VCaP (cell line): ENCODE data around the gene CHD2.

ENCODE experiments used
- H3K27ac ChIP-seq: fragments of 450-650 bp; 2 replicates; pipeline ENCODE4 v1.5.1; 2017
- TF ChIP-seq, protein P1 (sequence below): fragments of 450-650 bp; conservative IDR thresholded peaks from 2 replicates; pipeline ENCODE4 v1.5.1; 2017; ENCODE audit warnings: mild to moderate bottlenecking, moderate library complexity

The CHD2 gene

DNA sequence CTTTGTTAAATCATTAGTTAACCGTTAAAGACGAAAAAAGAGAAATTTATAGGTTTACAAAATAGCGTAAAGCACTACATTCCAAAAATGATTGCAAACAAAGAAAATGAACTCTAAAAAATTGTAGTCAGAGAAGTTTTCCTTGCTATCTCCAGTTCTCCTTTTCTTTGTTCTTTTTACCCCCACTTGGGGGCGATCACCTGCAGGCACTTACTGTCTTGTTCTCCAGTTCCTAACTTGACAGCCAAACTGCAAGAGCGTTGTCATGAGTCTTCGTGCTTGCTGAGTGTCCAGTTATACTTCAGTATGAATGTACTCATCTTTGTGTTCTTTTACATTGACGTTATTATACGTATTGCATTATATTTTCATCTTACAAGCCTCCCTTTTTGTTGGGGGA, 54.5 kb downstream of the CHD2 start:
- H3K27ac ChIP-seq, result no peak overlapping the region
- TF ChIP-seq, protein P1, sequence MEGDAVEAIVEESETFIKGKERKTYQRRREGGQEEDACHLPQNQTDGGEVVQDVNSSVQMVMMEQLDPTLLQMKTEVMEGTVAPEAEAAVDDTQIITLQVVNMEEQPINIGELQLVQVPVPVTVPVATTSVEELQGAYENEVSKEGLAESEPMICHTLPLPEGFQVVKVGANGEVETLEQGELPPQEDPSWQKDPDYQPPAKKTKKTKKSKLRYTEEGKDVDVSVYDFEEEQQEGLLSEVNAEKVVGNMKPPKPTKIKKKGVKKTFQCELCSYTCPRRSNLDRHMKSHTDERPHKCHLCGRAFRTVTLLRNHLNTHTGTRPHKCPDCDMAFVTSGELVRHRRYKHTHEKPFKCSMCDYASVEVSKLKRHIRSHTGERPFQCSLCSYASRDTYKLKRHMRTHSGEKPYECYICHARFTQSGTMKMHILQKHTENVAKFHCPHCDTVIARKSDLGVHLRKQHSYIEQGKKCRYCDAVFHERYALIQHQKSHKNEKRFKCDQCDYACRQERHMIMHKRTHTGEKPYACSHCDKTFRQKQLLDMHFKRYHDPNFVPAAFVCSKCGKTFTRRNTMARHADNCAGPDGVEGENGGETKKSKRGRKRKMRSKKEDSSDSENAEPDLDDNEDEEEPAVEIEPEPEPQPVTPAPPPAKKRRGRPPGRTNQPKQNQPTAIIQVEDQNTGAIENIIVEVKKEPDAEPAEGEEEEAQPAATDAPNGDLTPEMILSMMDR, result peak; percentile 62

DNA sequence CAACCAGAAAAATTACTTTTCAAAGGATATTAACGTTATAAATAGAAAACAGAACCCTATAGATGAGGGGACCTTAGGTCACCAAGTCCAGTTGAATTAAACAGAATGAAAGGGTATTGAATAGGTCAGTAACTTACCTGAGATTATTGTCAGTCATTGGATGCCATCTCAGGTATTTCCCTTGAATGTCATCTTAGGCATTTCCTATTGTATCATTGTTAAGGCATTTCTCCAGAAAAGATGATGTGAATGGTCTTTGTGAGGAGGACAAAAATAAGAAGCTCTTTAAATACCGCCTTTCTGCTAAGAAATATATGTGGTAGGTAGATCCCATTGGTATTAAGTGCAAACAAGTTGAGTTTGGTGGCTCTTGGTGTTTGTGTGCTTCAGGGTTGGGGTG, 55.6 kb downstream of the CHD2 start:
- TF ChIP-seq, protein P1, result no peak
- H3K27ac ChIP-seq, result no peak overlapping the region

DNA sequence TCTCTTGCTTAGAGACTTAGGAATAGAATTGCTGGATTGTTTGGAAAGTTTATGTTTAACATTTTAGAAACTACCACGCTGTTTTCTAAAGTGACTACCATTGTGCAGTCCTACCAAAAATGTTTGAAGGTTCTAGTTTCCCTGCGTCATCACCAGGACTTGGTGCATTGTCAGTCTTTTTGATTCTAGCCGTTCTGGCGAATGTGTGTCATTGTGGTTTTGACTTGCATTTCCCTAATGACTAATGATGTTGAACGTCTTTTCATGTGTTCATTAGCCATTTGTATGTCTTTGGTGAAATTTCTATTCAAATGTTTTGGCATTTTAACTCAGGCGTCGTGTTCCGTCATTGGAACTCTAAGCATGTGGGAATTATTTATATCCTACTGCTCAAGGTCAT, 58.0 kb downstream of the CHD2 start:
- TF ChIP-seq, protein P1, result no peak
- H3K27ac ChIP-seq, result no peak overlapping the region

DNA sequence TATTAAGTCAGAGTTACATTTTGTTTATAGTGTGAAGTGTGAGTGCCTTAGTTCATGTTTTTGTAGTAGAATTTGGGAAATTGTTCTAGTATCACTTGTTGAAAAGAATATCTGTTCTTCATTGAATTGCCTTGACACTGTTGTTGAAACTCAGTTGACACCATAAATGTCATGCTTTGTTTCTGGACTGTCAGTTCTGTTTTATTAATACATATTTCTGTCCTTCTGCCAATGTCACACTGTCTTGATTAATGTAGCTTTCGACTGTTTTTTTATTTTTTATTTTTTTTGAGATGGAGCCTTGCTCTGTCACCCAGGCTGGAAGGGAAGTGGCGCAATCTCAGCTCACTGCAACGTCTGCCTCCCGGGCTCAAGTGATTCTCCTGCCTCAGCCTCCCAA, 59.1 kb downstream of the CHD2 start:
- H3K27ac ChIP-seq, result no peak overlapping the region
- TF ChIP-seq, protein P1, result no peak

DNA sequence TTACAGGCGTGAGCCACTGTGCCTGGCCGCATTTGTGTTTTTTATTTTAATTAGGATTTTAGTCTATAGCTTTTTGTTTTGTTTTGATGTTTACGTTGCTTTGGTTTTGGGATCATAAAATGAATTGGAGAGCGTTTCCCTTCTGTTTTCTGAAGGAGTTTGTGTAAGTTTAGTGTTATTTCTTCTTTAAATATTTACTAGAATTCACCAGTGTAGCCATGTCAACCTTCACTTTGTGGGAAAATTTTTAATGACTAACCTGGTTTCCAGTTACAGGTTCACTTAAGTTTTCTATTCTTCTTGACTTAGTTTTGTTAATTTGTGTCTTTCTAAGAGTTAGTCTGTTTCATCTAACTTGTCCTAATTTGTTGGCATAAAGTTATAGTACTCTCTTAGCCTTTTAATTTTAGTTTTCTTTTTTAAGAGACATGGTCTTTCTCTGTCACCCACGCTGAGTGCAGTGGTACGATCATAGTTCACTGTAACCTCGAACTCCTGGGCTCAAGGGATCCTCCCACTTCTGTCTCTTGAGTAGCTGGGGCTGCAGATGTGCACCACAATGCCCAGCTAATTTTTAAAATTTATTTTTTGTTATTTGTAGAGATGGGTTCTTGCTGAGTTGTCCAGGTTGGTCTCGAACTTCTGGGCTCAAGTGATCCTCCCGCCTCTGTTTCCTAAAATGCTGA, 61.0 kb downstream of the CHD2 start:
- TF ChIP-seq, protein P1, result no peak
- H3K27ac ChIP-seq, result no peak overlapping the region

DNA sequence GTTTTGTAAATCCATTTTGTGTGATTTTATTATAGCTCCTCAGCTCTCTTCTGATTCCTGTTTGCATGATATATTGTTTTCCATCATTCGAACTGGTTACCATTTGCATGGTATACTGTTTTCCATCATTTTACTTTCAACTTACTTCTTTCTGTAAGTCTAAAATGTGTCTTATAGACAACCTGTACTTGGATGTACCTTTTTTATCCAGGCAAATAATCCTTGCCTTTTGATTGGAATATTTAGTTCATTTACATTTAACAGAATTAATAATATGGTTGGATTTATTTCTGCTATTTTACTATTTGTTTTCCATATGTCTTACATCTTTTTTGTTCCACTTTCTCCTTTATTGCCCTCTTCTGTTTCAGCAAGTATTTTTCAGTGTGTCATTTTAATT, 62.8 kb downstream of the CHD2 start:
- TF ChIP-seq, protein P1, result no peak
- no peak overlapping the region for H3K27ac ChIP-seq

DNA sequence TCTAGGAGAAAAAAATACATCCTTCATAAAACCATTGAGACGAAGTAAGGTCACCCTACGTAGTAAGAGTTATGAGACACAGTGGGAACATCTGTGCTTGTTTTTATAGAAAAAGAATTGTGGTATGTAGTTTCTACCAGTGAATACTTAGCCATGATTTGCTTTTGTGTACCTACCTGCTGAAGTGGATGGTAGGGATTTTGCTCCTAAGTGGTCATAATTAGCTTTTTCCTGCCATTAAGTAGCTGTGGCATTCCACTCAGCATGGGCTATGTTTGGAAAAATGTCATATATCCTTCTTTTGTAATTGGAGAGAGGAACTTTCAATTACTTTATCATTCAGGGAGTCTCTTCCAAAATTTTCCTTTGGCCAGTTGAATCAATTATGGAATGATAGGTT, 63.7 kb downstream of the CHD2 start:
- H3K27ac ChIP-seq, result no peak overlapping the region

More for the DNA sequence above, 63.7 kb downstream of the CHD2 start:
- TF ChIP-seq, protein P1, result no peak
